T-helper 17 cell (primary cell): ENCODE results near the gene MCTP1. TPM values are rescaled to one million over a fixed set of nuclear protein-coding genes. Genes with fewer than 3 reads are reported as not detected.

Experiments
- ATAC-seq: fragments of 150-1000 bp; cut with Tn5 transposase; 2 replicates; pipeline ENCODE4 v1.10.0; 2021; ENCODE audit warnings: mild to moderate bottlenecking, moderate library complexity
- DNase-seq, 3 donors: peaks; one replicate each; pipeline versions ENCODE4 v3.0.0 to v3.0.0-alpha.2; 2020 to 2021
- H3K9me3 ChIP-seq: one replicate; pipeline ENCODE4 v1.7.0; 2013; ENCODE audit warnings: low read length, mild to moderate bottlenecking; ENCODE audit not compliant: control insufficient read depth, poor library complexity, severe bottlenecking
- H3K27ac Mint-ChIP-seq: one replicate; pipeline ENCODE4 v1.8.0; 2022; ENCODE audit warnings: mild to moderate bottlenecking, moderate library complexity, mixed read lengths
- H3K27me3 Mint-ChIP-seq: one replicate; pipeline ENCODE4 v1.8.0; 2022; ENCODE audit warnings: mixed read lengths
- H3K36me3 Mint-ChIP-seq: one replicate; pipeline ENCODE4 v1.8.0; 2022; ENCODE audit warnings: low read depth, mixed read lengths
- H3K4me1 Mint-ChIP-seq: one replicate; pipeline ENCODE4 v1.8.0; 2022; ENCODE audit warnings: mild to moderate bottlenecking, mixed read lengths
- H3K4me3 Mint-ChIP-seq: one replicate; pipeline ENCODE4 v1.8.0; 2022; ENCODE audit warnings: mild to moderate bottlenecking, moderate library complexity, mixed read lengths
- total RNA-seq, 4 donors: library from RNA in 2 of 4; stranded (reverse) in 2 of 4; gene quantifications; one replicate each; pipeline ENCODE4 v1.2.3 and lab custom pipeline; 2022 to 2026

The MCTP1 gene
- total RNA-seq, 2 donors from 2014 or later = 2.0 to 14.8 TPM

GRCh38 chr5:95035891-95036685 is 248.8 kb downstream of the MCTP1 start:
- H3K4me3 Mint-ChIP-seq = no peak overlapping the region
- no peaks in the 10 kb centered on the region for H3K9me3 ChIP-seq
- H3K27ac Mint-ChIP-seq = no peak overlapping the region
- DNase-seq (no peak), ATAC-seq (no peak)
- no peaks in the 10 kb centered on the region for H3K4me1 Mint-ChIP-seq
- no peaks in the 10 kb centered on the region for H3K27me3 Mint-ChIP-seq
- no peaks in the 10 kb centered on the region for H3K36me3 Mint-ChIP-seq

- peaks cover 6% of the 10 kb centered on the region for H3K27me3 Mint-ChIP-seq
- no peak overlapping the region for H3K27ac Mint-ChIP-seq
- no peaks in the 10 kb centered on the region for H3K36me3 Mint-ChIP-seq
- no peak overlapping the region for H3K4me3 Mint-ChIP-seq
- H3K4me1 Mint-ChIP-seq = no peaks in the 10 kb centered on the region
- ATAC-seq = no peak
- DNase-seq = no peak
- no peaks in the 10 kb centered on the region for H3K9me3 ChIP-seq
Observed at GRCh38 chr5:95032801-95033200, 252.1 kb downstream of the MCTP1 start.

GRCh38 chr5:95029569-95030366 is 255.1 kb downstream of the MCTP1 start:
- H3K4me3 Mint-ChIP-seq = no peak overlapping the region
- no peak overlapping the region for H3K27ac Mint-ChIP-seq
- DNase-seq (no peak), ATAC-seq (no peak)
- no peaks in the 10 kb centered on the region for H3K36me3 Mint-ChIP-seq
- H3K27me3 Mint-ChIP-seq = peaks cover 6% of the 10 kb centered on the region
- no peaks in the 10 kb centered on the region for H3K4me1 Mint-ChIP-seq
- H3K9me3 ChIP-seq = no peaks in the 10 kb centered on the region

GRCh38 chr5:95027775-95028174 is 257.1 kb downstream of the MCTP1 start:
- no peak for DNase-seq

GRCh38 chr5:95027151-95027721 is 257.7 kb downstream of the MCTP1 start:
- no peak for DNase-seq
- no peak overlapping the region for H3K4me3 Mint-ChIP-seq
- H3K36me3 Mint-ChIP-seq = no peaks in the 10 kb centered on the region
- no peak overlapping the region for H3K27ac Mint-ChIP-seq
- H3K9me3 ChIP-seq = no peaks in the 10 kb centered on the region
- no peaks in the 10 kb centered on the region for H3K4me1 Mint-ChIP-seq
- no peak for ATAC-seq
- peaks cover 10% of the 10 kb centered on the region for H3K27me3 Mint-ChIP-seq

More at GRCh38 chr5:95027775-95028174, 257.1 kb downstream of the MCTP1 start:
- H3K27me3 Mint-ChIP-seq = peaks cover 6% of the 10 kb centered on the region
- H3K4me1 Mint-ChIP-seq = no peaks in the 10 kb centered on the region
- no peak for ATAC-seq
- no peak overlapping the region for H3K27ac Mint-ChIP-seq
- no peak overlapping the region for H3K4me3 Mint-ChIP-seq
- no peaks in the 10 kb centered on the region for H3K36me3 Mint-ChIP-seq
- no peaks in the 10 kb centered on the region for H3K9me3 ChIP-seq

- no peaks in the 10 kb centered on the region for H3K36me3 Mint-ChIP-seq
- H3K9me3 ChIP-seq = no peaks in the 10 kb centered on the region
- no peaks in the 10 kb centered on the region for H3K4me1 Mint-ChIP-seq
- DNase-seq (no peak), ATAC-seq (no peak)
- H3K4me3 Mint-ChIP-seq = no peak overlapping the region
- no peak overlapping the region for H3K27ac Mint-ChIP-seq
- peaks cover 11% of the 10 kb centered on the region for H3K27me3 Mint-ChIP-seq
Observed at GRCh38 chr5:95026718-95027117, 258.2 kb downstream of the MCTP1 start.

GRCh38 chr5:95022967-95023695 is 261.8 kb downstream of the MCTP1 start:
- H3K27me3 Mint-ChIP-seq = peaks cover 5% of the 10 kb centered on the region
- H3K4me1 Mint-ChIP-seq = no peaks in the 10 kb centered on the region
- H3K9me3 ChIP-seq = no peaks in the 10 kb centered on the region
- DNase-seq (no peak), ATAC-seq (no peak)
- H3K36me3 Mint-ChIP-seq = no peaks in the 10 kb centered on the region
- H3K27ac Mint-ChIP-seq = no peak overlapping the region
- H3K4me3 Mint-ChIP-seq = no peak overlapping the region

GRCh38 chr5:95020345-95020744 is 264.5 kb downstream of the MCTP1 start:
- H3K4me1 Mint-ChIP-seq = no peaks in the 10 kb centered on the region
- no peak overlapping the region for H3K27ac Mint-ChIP-seq
- no peak overlapping the region for H3K4me3 Mint-ChIP-seq
- no peaks in the 10 kb centered on the region for H3K36me3 Mint-ChIP-seq
- H3K9me3 ChIP-seq = no peaks in the 10 kb centered on the region
- ATAC-seq (no peak), DNase-seq (no peak)
- peaks cover 5% of the 10 kb centered on the region for H3K27me3 Mint-ChIP-seq

GRCh38 chr5:95018946-95019345 is 265.9 kb downstream of the MCTP1 start:
- Mint-ChIP-seq H3K27me3 (peaks cover 5% of the 10 kb centered on the region), H3K27ac (no peak overlapping the region), H3K36me3 (no peaks in the 10 kb centered on the region), H3K4me3 (no peak overlapping the region), H3K4me1 (no peaks in the 10 kb centered on the region)
- no peak for DNase-seq
- H3K9me3 ChIP-seq = no peaks in the 10 kb centered on the region
- no peak for ATAC-seq

- H3K4me1 Mint-ChIP-seq = no peaks in the 10 kb centered on the region
- no peak overlapping the region for H3K27ac Mint-ChIP-seq
- no peak overlapping the region for H3K4me3 Mint-ChIP-seq
- H3K27me3 Mint-ChIP-seq = peaks cover 5% of the 10 kb centered on the region
- no peaks in the 10 kb centered on the region for H3K36me3 Mint-ChIP-seq
- DNase-seq (no peak), ATAC-seq (no peak)
- H3K9me3 ChIP-seq = no peaks in the 10 kb centered on the region
Observed at GRCh38 chr5:95018511-95018910, 266.4 kb downstream of the MCTP1 start.

- DNase-seq (no peak), ATAC-seq (no peak)
- no peaks in the 10 kb centered on the region for H3K4me1 Mint-ChIP-seq
- H3K4me3 Mint-ChIP-seq = no peak overlapping the region
- H3K36me3 Mint-ChIP-seq = no peaks in the 10 kb centered on the region
- no peaks in the 10 kb centered on the region for H3K9me3 ChIP-seq
- no peaks in the 10 kb centered on the region for H3K27me3 Mint-ChIP-seq
- H3K27ac Mint-ChIP-seq = no peak overlapping the region
Observed at GRCh38 chr5:95009812-95010211, 275.1 kb downstream of the MCTP1 start.

- ATAC-seq (no peak), DNase-seq (no peak)
- Mint-ChIP-seq H3K36me3 (peaks cover 2% of the 10 kb centered on the region), H3K4me3 (no peak overlapping the region), H3K27me3 (no peaks in the 10 kb centered on the region), H3K27ac (no peak overlapping the region), H3K4me1 (no peaks in the 10 kb centered on the region)
- no peaks in the 10 kb centered on the region for H3K9me3 ChIP-seq
Observed at GRCh38 chr5:95007921-95008597, 276.8 kb downstream of the MCTP1 start.
